Fibroblast of lung (primary cell): ENCODE measurements around the gene USH2A. TPM values are rescaled to one million over a fixed set of nuclear protein-coding genes. Genes with fewer than 3 reads are reported as not detected.

Experiments used
- DNase-seq, 2 donors: peaks; one replicate each; pipeline versions ENCODE4 v3.0.0 to v3.0.0-alpha.2; 2010; ENCODE audit warnings: low read depth in 2 of 2
- H2AFZ ChIP-seq: 2 replicates; pipeline ENCODE4 v1.5.1; 2012; ENCODE audit warnings: low read length, control low read depth, inconsistent platforms
- H3K27ac ChIP-seq: 2 replicates; pipeline ENCODE4 v1.5.1; 2011; ENCODE audit warnings: low read length, control low read depth; ENCODE audit not compliant: insufficient read depth
- H3K27me3 ChIP-seq: 2 replicates; pipeline ENCODE4 v1.5.1; 2011; ENCODE audit warnings: mild to moderate bottlenecking, low read length; ENCODE audit not compliant: control insufficient read depth, insufficient read depth
- H3K36me3 ChIP-seq: 2 replicates; pipeline ENCODE4 v1.5.1; 2011; ENCODE audit warnings: low read length; ENCODE audit not compliant: control insufficient read depth, insufficient read depth
- H3K4me1 ChIP-seq: 2 replicates; pipeline ENCODE4 v1.5.1; 2011; ENCODE audit warnings: low read length; ENCODE audit not compliant: control insufficient read depth, insufficient read depth; ENCODE audit errors: extremely low read depth
- H3K4me2 ChIP-seq: 2 replicates; pipeline ENCODE4 v1.5.1; 2011; ENCODE audit warnings: low read length, control low read depth; ENCODE audit not compliant: insufficient read depth; ENCODE audit errors: extremely low read depth
- H3K4me3 ChIP-seq, 4 experiments: fragments of 200-600 bp in 1 of 4; sonication (generic) in 1 of 4; replicated peaks in 1 of 4; 2 replicates each; pipeline ENCODE4 v1.5.1; 2011 to 2016; ENCODE audit warnings: low read length in 4 of 4, low read depth in 3 of 4, mild to moderate bottlenecking in 3 of 4, control low read depth in 2 of 4, inconsistent platforms in 1 of 4, mixed read lengths in 1 of 4; ENCODE audit not compliant: insufficient read depth in 1 of 4; ENCODE audit errors: control extremely low read depth in 1 of 4
- H3K79me2 ChIP-seq: 2 replicates; pipeline ENCODE4 v1.5.1; 2012; ENCODE audit warnings: mild to moderate bottlenecking, low read length, inconsistent platforms; ENCODE audit not compliant: control insufficient read depth, insufficient read depth
- H3K9ac ChIP-seq: 2 replicates; pipeline ENCODE4 v1.5.1; 2011; ENCODE audit warnings: mild to moderate bottlenecking, low read length, control low read depth; ENCODE audit not compliant: insufficient read depth
- H3K9me3 ChIP-seq: 2 replicates; pipeline ENCODE4 v1.5.1; 2012; ENCODE audit warnings: low read depth, low read length; ENCODE audit not compliant: control insufficient read depth, insufficient read depth
- H4K20me1 ChIP-seq: 2 replicates; pipeline ENCODE4 v1.5.1; 2011; ENCODE audit warnings: low read length; ENCODE audit not compliant: control insufficient read depth, insufficient read depth; ENCODE audit errors: extremely low read depth
- CTCF ChIP-seq, 2 donors: IDR thresholded peaks in 1 of 2; conservative IDR thresholded peaks in 1 of 2; 1 replicate in 1 of 2; 2 replicates in 1 of 2; pipeline ENCODE4 v1.5.1; 2011 to 2012; ENCODE audit warnings: low read length in 2 of 2, control low read depth in 1 of 2, inconsistent platforms in 1 of 2, low read depth in 1 of 2, mild to moderate bottlenecking in 1 of 2
- EZH2 ChIP-seq: IDR thresholded peaks from 2 replicates; pipeline ENCODE4 v1.5.1; 2012; ENCODE audit warnings: low read length, control low read depth, mild to moderate bottlenecking; ENCODE audit errors: missing control alignments
- polyA plus RNA-seq, 2 donors: library from polyadenylated mRNA; depleted of rRNA in 1 of 2; stranded (reverse) in 1 of 2; unstranded in 1 of 2; fragments of >200 nt; gene quantifications; 2 replicates each; pipeline ENCODE4 v1.2.1, GENCODE V29; 2011 to 2012; ENCODE audit warnings: missing spikeins in 1 of 2
- total RNA-seq: library from RNA; depleted of rRNA; stranded (reverse); fragments of >200 nt; gene quantifications from 2 replicates; pipeline ENCODE4 v1.2.1, GENCODE V29; 2014

The USH2A gene
- total and polyA plus RNA-seq, 2 donors (not counting 1 experiment from before 2014, with no cell fraction given): under 0.01 to 0.01 TPM

- H4K20me1 ChIP-seq: no peaks in the 10 kb centered on the region
- H3K9me3 ChIP-seq: no peaks in the 10 kb centered on the region
- H3K79me2 ChIP-seq: no peaks in the 10 kb centered on the region
- no peak for DNase-seq
- no peak overlapping the region for H3K4me2 ChIP-seq
- H3K27ac ChIP-seq: no peak overlapping the region
- H3K9ac ChIP-seq: no peak overlapping the region
- peaks cover 3% of the 10 kb centered on the region for H3K4me1 ChIP-seq
- no peaks in the 10 kb centered on the region for H3K27me3 ChIP-seq
- no peaks in the 10 kb centered on the region for H3K36me3 ChIP-seq
- H3K4me3 ChIP-seq: no peak overlapping the region
- H2AFZ ChIP-seq: no peak overlapping the region
- TF ChIP-seq CTCF (conservative IDR thresholded peaks at IDR 0.05 in 1 of 2, IDR thresholded peaks at IDR 0.05 in 1 of 2; ENCODE audit: low read depth in 1 of 2, low read length in 2 of 2) (no peak), EZH2 (no peak)
Observed at GRCh38 chr1:215780641-215781040, 642.6 kb downstream of the USH2A start.

GRCh38 chr1:215780139-215780538 lies 643.1 kb downstream of the USH2A start:
- Histone ChIP-seq H3K9ac (no peak overlapping the region), H4K20me1 (no peaks in the 10 kb centered on the region), H2AFZ (no peak overlapping the region), H3K9me3 (no peaks in the 10 kb centered on the region), H3K27ac (no peak overlapping the region), H3K27me3 (no peaks in the 10 kb centered on the region), H3K36me3 (no peaks in the 10 kb centered on the region), H3K79me2 (no peaks in the 10 kb centered on the region), H3K4me2 (no peak overlapping the region), H3K4me3 (no peak overlapping the region), H3K4me1 (peaks cover 3% of the 10 kb centered on the region)
- no peak for DNase-seq
- TF ChIP-seq EZH2 (no peak), CTCF (conservative IDR thresholded peaks at IDR 0.05 in 1 of 2, IDR thresholded peaks at IDR 0.05 in 1 of 2; ENCODE audit: low read depth in 1 of 2, low read length in 2 of 2) (no peak)

GRCh38 chr1:215779729-215780128 lies 643.5 kb downstream of the USH2A start:
- Histone ChIP-seq H3K9me3 (no peaks in the 10 kb centered on the region), H3K79me2 (no peaks in the 10 kb centered on the region), H3K4me1 (peaks cover 3% of the 10 kb centered on the region), H4K20me1 (no peaks in the 10 kb centered on the region), H3K27me3 (no peaks in the 10 kb centered on the region), H3K4me3 (no peak overlapping the region), H3K4me2 (no peak overlapping the region), H3K27ac (no peak overlapping the region), H3K9ac (no peak overlapping the region), H2AFZ (no peak overlapping the region), H3K36me3 (no peaks in the 10 kb centered on the region)
- no peak for DNase-seq
- TF ChIP-seq EZH2 (no peak), CTCF (conservative IDR thresholded peaks at IDR 0.05 in 1 of 2, IDR thresholded peaks at IDR 0.05 in 1 of 2; ENCODE audit: low read depth in 1 of 2, low read length in 2 of 2) (no peak)
